NCI-H774 (cell line): ENCODE results near the gene CMTM6.
"Not testable (repeated sequence)": the region's sequence is repeated elsewhere in the genome, so short reads cannot be mapped to it uniquely, and the experiment has no call there.

Experiments
- DNase-seq: peaks from one replicate; lab custom pipeline; 2025; lab: John Stamatoyannopoulos, UW

Gene CMTM6

GRCh38 chr3:32499585-32499984 is 3.1 kb downstream of the CMTM6 start:
- DNase-seq = no peak

- no peak for DNase-seq
These were observed 3.7 kb downstream of the CMTM6 start for GRCh38 chr3:32498992-32499391.

GRCh38 chr3:32498252-32498651 is 4.4 kb downstream of the CMTM6 start:
- DNase-seq = no peak

GRCh38 chr3:32495609-32496008 is 7.0 kb downstream of the CMTM6 start:
- no peak for DNase-seq

GRCh38 chr3:32495085-32495484 is 7.6 kb downstream of the CMTM6 start:
- DNase-seq = no peak

GRCh38 chr3:32493437-32494414 is 8.9 kb downstream of the CMTM6 start:
- DNase-seq = no peak

GRCh38 chr3:32492684-32493436 is 9.8 kb downstream of the CMTM6 start:
- DNase-seq = no peak

- no peak for DNase-seq
These were observed 14.1 kb downstream of the CMTM6 start for GRCh38 chr3:32488474-32489008.

GRCh38 chr3:32487781-32488473 is 14.7 kb downstream of the CMTM6 start:
- DNase-seq = no peak

GRCh38 chr3:32484436-32484835 is 18.2 kb downstream of the CMTM6 start:
- DNase-seq = no peak

- DNase-seq = no peak
These were observed 18.9 kb downstream of the CMTM6 start for GRCh38 chr3:32483772-32484171.

- no peak for DNase-seq
These were observed 20.0 kb downstream of the CMTM6 start for GRCh38 chr3:32482693-32483092.

GRCh38 chr3:32481791-32482631 is 20.6 kb downstream of the CMTM6 start:
- no peak for DNase-seq

GRCh38 chr3:32480604-32481003 is 22.0 kb downstream of the CMTM6 start:
- DNase-seq = no peak

- no peak for DNase-seq
These were observed 28.5 kb downstream of the CMTM6 start for GRCh38 chr3:32474201-32474600.

GRCh38 chr3:32472151-32472550 is 30.5 kb downstream of the CMTM6 start:
- DNase-seq = not testable (repeated sequence)

GRCh38 chr3:32471246-32471645 is 31.4 kb downstream of the CMTM6 start:
- no peak for DNase-seq

- no peak for DNase-seq
These were observed 32.3 kb downstream of the CMTM6 start for GRCh38 chr3:32470362-32470761.

- DNase-seq = no peak
These were observed 33.3 kb downstream of the CMTM6 start for GRCh38 chr3:32469151-32469874.

GRCh38 chr3:32467333-32468070 is 35.1 kb downstream of the CMTM6 start:
- peak; percentile 3 for DNase-seq
